Transverse colon (tissue), 3 donors: ENCODE results near the gene SYT7.

Experiments used
- POLR2A ChIP-seq: fragments of 450-650 bp; IDR thresholded peaks from one replicate; pipeline ENCODE4 v1.6.1; 2016; ENCODE audit warnings: antibody characterized with exemption, mild to moderate bottlenecking, moderate library complexity
- TF ChIP-seq, protein P1 (sequence below), 5 experiments: fragments of 200-600 bp in 3 of 5; fragments of 450-650 bp in 2 of 5; sonication (generic) in 3 of 5; IDR thresholded peaks; 1 replicate in 2 of 5; 2 replicates in 3 of 5; pipeline ENCODE4 v1.5.1; 2016 to 2017; ENCODE audit warnings: antibody characterized with exemption in 5 of 5, inconsistent platforms in 3 of 5, mild to moderate bottlenecking in 2 of 5, moderate library complexity in 1 of 5

DNA sequence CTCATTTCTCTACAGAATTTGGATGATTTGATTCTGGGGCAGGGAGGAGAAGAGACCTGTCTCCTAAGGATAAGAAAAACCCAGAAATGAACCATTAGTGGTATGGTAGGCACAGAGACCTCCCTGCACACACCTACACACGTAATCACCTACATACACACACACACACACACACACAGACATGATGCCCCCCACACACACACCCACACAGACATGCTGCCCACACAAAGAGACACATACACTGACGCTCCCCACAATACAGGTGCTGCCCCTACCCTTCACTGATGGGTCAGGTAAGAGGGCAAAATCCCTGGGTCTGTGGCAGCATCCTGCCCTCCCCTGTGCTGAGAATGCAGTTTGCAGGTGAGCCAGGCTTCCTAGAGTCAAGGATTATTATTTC, 1.1 kb upstream of the SYT7 start:
- TF ChIP-seq, protein P1, sequence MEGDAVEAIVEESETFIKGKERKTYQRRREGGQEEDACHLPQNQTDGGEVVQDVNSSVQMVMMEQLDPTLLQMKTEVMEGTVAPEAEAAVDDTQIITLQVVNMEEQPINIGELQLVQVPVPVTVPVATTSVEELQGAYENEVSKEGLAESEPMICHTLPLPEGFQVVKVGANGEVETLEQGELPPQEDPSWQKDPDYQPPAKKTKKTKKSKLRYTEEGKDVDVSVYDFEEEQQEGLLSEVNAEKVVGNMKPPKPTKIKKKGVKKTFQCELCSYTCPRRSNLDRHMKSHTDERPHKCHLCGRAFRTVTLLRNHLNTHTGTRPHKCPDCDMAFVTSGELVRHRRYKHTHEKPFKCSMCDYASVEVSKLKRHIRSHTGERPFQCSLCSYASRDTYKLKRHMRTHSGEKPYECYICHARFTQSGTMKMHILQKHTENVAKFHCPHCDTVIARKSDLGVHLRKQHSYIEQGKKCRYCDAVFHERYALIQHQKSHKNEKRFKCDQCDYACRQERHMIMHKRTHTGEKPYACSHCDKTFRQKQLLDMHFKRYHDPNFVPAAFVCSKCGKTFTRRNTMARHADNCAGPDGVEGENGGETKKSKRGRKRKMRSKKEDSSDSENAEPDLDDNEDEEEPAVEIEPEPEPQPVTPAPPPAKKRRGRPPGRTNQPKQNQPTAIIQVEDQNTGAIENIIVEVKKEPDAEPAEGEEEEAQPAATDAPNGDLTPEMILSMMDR (IDR thresholded peaks at IDR 0.05): no peak
- TF ChIP-seq POLR2A: no peak
